SK-N-MC (cell line): Measurements from ENCODE around the gene ANKS3.

Source experiments
- EZH2 ChIP-seq: fragments of 200-600 bp; sonication (generic); IDR thresholded peaks from one replicate; pipeline ENCODE4 v1.6.1; 2017; ENCODE audit warnings: antibody characterized with exemption
- FOXP2 ChIP-seq: optimal IDR thresholded peaks from 2 replicates; pipeline ENCODE3; 2011; ENCODE audit warnings: mild to moderate bottlenecking, moderate library complexity; ENCODE audit not compliant: insufficient read depth; ENCODE audit errors: extremely low read length, control extremely low read depth
- POLR2AphosphoS5 ChIP-seq: IDR thresholded peaks from 2 replicates; pipeline ENCODE4 v1.6.1; 2012; ENCODE audit warnings: mild to moderate bottlenecking, low read depth, low read length, borderline replicate concordance

- TF ChIP-seq EZH2 (no peak), POLR2AphosphoS5 (no peak), FOXP2 (no peak)
Observed at GRCh38 chr16:4772351-4772750, 38.3 kb upstream of the ANKS3 start.
